NCI-H187 treated with DMSO at 0.1 percent for 48 hours (cell line): Measurements from ENCODE around the gene GRM4.
A peak's percentile ranks its signal among the peaks of the same experiment; 100 is the strongest.

Experiments
- DNase-seq: peaks from one replicate; lab custom pipeline; 2025; lab: John Stamatoyannopoulos, UW

The GRM4 gene

DNA sequence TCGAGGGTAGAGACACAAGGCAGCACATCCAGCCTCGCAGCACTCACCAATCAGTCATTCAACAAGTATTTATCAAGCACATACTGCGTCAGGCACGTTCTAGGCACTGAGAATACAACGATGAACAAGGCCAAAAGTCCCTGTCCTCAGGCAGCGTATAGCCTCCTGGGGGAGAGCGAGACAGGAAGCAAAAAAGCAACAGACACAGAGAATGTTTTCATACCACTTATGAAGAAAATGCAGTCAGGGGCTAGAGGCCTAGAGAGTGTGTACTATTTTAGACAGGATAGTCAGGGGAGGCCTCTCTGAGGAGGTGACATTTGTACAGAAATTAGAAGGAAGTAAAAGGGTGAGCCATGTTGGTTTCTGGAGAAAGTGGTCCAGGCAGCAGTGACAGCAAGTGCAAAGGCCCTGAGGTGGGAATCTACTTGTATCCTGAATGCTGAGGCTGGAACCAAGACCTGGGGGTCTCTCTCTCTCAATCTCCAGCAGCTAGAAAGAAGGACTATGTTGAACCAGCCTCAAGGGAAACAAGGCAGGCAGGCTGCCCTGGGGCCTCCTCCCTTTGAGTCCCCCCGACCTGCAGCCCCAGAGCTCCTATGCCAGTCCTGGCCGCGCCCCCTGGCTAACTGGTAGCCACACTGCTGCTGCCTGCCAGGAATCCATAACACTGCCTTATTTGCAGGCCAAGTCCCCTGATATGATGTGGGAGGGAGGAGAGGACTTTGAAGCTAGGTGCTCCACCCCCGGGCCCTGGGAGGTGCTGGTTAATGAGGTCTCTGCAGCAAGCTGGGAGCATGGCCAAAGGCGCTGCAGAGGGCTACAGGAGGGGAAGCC lies 151.2 kb downstream of the GRM4 start:
- DNase-seq = no peak

DNA sequence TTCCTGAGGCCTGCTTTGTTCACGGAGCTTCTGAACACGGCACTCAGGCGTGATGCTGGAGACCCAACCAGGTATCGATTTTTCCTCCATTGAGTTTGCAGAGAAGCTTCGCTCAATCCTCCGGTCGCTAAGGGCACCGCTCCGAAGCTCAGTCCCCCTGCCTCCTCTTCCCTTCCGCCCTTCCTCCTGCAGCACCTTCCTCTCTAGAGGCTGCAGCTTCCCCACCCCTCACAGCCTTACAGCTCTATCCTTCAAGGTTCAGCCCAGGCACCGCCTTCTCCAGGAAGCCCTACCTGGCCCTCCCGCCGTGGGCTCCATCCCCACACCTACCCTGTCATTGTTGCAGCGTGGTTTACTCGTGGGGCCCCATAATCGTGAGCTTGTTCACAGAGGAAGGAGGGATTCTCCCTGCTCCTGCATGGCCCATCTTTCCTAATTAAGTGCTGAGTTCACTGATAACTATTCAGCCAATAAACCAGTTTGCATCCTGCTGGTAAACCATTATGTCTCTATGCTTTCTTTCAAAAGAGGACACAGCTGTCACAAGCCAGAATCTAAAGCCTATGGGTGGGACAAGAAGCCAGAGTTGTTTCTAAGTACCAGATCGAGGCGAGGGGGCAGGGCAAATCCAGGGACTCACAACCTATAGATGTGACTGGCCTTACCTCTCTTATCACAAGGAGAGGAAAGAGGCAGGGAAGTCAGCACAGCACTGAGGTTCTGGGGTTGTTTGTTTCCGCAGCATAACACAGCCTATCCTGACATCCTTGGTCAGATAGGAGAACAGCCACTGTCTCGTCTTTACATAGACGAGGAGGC lies 152.0 kb downstream of the GRM4 start:
- no peak for DNase-seq

DNA sequence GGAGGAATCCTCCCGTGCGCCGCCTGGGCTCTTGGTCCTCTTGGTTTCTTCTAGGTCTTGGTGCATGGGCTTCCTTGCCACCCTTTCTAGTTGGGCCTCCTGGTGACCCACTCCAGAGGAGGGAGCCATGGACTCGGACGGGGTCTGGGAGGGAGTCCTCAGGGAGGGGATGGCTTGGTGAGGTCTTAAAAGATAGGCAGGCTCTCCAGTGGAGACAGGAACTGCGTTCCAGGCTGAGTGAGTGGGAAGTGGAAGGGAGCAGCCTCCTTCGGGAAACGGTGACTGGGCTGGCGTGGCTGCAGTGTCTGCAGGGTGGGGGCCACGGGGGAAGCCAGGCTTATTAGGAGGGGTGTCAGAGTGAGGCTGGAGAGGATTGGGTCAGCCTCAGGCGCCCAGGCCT lies 152.8 kb downstream of the GRM4 start:
- no peak for DNase-seq

DNA sequence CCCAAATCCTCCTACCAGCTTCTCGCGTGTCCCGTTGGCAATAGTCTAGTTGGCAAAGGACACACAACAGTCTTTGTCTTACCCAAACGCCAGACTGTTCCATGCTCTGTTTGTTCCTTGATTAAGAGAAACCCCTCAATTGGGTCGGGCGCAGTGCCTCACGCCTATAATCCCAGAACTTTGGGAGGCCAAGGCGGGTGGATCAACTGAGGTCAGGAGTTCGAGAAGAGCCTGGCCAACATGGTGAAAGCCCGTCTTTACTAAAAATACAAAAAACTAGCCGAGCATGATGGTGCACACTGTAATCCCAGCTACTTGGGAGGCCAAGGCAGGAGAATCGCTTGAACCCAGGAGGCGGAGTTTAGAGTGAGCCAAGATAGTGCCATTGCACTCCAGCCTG lies 153.7 kb downstream of the GRM4 start:
- no peak for DNase-seq

DNA sequence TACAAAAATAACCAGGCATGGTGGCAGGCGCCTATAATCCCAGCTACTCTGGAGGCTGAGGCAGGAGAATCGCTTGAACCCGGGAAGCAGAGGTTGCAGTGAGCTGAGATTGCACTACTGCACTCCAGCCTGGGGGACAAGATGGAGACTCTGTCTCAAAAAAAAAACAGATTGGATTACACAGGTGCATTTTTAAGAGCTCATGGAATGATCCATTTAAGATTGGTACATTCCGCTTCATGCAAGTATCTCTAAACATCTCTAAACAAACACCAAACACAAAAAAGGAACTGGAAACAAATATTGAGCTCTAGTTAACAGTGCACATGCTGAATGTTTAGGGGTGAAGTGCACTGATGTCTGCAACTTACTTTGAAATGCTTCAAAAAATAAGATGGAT lies 154.3 kb downstream of the GRM4 start:
- DNase-seq = no peak

DNA sequence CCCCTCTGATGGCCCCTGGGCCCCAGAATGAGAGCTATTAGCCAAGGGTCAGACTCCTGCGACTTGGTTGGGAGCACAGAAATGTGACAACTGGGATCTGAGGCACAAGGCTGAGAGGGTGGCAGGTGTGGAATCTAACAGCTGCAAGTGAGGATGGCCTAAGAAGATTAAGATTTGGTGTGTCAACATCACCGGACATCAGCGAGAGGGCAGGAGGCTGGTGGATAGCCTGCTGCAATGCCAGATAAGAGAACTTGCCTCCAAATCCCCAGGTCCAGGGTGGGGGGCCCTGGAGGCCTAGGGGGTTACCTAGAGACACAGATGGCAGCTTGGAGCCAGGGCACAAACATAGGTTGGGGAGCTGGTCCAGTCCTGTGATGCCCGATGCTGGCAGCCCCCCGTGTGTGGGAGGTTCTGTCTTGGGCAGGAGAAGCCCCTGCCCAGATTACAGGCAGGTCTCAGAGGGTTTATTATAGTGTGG lies 155.8 kb downstream of the GRM4 start:
- no peak for DNase-seq

DNA sequence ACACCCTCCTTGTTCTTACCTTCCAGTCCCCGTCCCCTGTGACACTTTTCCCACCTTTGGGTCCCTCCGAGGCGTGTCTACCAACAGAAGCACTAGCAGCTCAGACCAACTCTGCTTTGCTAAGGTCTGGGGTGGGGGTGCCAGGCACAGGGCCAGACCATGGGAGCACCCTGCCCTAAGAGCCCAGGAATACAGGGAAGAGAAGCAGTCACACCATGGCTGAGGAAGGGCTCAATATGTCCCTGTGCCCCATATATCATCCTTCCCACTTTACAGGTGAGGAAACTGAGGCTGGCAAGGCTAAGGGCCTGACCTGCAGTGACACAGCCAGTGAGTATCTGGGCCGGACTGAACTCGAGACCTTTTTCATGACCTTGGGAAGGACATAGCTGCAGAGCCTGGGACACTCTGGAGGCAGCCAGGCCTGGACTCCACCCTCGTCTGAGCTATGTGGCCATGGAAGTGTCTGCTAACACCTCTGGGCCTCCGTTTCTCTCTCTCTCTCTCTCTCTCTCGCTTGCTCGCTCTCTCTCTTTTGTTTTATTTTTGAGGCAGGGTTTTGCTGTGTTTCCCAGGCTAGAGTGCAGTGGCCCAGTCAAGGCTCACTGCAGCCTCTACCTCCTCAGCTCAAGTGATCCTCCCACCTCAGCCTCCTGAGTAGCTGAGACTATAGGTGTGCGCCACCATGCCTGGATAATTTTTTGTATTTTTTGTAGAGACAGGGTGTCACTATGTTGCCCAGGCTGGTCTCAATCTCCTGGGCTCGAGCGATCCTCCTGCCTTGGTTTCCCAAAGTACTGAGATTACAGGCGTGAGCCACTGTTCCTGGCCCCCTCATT lies 156.7 kb downstream of the GRM4 start:
- DNase-seq = no peak

DNA sequence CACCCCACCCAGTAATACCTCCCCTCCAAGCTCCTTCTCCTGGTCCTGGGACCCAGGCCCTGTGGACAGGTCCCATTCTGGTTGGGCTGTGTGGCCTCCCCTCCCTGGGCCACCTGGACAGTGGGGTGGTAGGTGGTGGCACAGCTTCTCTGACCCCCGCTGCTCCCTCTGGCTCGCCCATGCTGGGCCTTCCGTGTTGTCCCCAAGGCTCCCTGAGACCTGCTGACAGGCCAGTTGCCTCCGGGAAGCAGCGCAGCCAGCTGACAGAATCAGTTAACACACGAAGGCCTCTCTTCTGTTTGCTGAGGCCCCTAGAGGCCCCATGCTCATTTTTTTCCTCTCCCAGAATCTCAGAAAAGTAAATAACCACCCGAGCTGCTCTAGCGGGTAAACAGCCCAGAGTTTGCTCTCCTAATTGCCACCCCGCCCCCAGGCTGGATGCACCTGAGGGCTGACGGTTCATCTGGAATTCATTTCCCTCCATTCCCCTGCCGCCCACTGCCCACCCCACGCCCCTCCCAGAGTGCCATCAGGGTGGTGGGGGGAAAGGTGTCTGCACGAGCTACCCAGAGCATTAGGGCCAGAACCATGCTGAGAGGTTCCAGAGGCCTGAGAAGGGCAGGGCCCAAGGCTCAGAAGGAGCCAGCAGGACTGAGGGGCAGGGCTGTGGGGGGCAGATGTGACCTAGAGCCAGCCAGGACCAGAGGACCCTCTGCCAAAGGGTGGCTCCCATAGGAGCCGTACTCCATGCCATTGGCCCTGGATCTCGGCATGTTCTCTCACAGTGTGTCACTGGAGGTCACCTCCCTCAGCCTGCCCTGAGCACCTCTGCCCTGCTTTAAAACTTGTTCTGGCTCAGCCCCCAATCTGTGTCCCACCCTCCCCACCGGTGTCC lies 157.5 kb downstream of the GRM4 start:
- DNase-seq = peak; percentile 68

DNA sequence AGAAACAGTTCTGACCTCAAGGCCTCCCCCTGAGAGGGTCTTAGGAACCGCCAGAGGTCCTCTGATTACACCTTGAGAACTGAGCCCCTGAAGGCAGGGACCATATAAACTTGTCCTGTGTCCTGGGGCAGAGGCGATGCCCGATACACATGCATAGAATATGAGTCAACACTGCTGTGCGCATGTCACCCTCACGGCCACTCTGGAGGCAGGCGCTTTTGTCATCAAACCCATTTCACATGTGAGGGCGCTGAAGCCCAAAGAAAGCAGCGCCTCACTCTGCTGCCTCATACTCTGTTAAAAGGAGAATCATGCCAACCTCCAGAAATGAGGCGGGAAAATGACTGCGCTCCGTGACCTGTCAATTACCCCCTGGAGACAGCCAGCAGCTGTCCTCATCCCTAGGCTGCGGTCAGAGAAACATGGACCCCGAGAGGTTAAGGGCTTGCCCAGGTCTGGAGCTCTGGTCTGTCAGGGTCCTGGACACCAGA lies 158.3 kb downstream of the GRM4 start:
- no peak for DNase-seq

DNA sequence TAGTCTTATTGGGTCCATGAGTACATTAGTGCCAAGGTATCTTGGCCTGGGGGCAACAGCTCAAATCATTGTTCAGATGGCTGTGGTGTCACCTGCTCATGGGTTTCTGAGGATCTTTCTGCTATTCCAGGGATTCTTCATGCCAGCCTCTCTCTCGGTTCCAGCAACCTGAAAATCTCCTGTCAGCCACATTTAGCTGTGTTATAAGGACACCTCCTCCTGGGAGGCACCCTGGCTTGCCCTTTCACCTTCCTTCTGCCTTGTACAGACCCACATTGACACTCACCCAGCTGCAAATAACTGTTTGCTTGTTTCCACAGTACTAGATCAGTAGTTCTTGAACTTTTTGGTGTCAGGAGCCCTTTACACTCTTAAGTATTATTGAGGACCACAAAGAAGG lies 159.9 kb downstream of the GRM4 start:
- no peak for DNase-seq

DNA sequence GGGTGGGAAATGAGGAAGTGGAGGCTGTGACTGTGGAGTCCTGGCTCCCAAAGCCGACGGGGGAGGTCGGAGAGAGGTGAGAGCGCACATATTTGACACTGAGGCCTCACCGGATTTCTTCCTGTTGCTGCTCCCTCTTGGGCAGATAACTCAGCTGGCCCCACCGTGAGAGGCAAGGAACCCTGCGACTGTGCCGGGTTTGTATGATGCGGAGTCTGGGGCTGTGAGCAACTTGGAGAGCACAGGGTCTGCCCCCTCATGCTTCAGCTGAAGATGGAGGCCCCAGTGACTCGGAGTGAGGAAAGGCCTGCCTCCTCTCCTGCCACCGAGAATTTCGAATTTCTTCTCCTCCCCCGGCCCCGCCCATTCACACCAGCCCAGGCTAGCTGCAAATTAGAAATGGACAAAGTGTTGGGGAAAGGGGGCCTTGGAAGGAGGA lies 160.6 kb downstream of the GRM4 start:
- no peak for DNase-seq

DNA sequence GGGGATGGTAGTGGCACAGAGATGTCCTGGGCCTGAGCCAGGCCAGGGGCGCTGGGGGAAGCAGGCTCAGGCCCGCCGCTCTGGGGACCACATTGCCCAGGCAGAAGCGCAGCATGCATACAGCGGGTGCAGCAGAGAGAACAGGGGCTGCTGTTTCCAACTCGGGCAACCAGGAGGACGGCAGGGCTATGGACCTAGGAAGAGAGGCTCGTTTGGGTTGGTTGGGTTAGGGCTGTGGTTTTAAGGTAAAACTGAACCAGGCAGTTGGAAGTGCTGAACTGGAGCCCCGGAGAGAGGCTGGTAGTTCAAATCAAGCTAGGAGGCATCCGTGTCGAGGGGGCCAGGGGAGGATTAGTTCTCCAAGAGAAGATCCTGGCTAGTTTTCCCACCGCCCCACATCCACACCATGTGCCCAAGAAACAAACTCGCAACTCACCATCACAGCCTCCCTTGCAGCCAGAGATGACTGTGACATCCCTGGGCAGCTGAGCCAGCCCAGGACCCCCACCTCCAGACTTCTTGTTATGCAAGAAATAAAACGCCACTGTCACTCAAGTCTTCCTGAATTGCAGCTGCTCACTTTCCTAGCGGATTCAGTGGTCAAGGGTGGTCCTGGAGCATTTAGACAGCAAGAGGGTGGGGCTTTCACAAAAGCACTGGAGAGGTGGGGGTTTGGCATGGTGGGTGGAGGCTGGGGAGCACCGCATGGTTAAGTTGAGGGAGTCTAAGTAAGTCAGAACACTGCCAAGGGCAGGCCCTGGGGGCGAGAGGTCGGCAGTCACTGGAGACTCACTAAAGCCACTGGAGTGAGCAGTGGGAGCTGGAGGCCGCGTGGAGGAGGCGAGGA lies 161.2 kb downstream of the GRM4 start:
- no peak for DNase-seq

DNA sequence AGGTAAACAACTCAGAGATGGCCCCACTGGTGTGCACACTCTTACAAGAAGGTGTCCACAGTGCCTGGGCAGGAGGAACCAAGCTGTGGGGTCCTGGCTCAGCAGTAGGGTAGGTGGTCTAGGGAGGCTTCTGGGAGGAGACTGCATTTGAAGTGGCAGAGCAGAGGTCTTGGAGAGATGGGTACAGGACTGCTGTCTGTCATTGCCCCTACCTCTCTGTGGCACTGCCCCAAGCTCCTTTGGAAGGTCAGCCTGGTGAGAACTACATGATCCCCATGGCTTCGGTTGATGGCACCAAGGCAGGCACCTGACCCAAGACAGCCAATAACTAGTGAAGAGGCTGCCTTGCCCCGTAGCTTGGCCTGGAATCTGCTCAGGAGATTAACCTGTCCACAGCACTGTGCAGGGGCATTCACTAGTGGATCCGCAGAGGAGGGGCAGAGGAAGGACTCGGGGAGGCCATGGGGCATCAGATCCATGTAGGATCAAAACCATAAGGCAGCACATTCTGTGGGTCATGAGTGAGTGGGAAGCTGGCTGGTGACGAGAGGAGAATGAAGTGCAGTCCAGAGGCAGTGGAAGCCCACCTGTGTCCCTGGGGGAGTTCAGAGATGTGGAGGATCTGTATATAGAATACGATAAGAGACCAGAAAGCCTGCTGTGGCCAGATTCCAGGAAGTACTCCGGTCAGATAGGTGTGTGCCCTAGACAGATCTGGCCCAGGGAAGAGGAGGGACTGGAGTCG lies 162.0 kb downstream of the GRM4 start:
- no peak for DNase-seq

DNA sequence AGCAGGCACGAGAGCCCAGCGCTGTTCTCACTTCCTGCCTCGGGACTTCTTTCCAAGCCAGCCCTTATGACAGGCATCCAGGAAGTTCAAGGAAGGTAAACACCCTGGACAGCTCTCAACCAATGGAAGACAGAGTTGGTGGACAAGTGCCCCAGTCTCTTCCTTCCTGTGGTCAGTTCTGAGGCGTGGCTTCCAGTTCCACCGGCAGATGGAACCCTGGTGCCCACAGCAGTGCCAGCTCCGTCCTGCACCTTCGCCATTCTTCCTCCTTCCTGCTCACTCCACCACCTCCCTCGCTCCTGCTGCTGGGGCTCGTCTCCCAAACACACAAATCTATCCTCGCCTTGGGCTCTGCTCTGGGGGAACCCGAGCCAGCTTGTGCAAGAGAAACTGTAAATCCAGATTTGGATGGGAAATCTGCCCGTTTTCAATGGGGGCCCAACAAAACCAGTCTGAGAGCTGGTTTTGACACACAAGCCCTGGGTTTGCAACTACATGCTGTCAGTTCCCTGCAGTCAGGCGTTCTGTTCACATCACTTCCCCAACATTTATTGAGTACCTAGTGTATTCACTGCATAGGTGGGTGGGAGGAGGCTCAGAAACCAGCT lies 162.7 kb downstream of the GRM4 start:
- DNase-seq = no peak

DNA sequence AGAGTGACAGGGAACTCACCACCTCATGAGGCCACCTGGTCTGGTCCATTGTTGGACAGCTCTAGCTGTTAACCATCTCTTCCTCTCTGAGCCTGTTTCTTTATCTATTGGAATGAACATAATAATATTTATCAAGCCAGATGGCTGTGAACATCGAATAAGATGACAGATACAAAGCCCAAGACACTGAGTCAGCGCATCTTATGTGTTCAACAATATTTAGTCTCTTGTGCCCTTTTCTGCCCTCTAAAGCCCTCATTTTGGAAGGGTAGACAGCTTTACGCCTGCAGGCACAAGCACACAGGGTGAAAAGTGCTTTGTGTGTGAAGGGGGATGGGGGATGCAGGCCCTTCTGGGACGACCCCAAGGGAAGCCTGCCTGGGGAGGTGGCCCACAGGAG lies 164.0 kb downstream of the GRM4 start:
- DNase-seq = no peak

DNA sequence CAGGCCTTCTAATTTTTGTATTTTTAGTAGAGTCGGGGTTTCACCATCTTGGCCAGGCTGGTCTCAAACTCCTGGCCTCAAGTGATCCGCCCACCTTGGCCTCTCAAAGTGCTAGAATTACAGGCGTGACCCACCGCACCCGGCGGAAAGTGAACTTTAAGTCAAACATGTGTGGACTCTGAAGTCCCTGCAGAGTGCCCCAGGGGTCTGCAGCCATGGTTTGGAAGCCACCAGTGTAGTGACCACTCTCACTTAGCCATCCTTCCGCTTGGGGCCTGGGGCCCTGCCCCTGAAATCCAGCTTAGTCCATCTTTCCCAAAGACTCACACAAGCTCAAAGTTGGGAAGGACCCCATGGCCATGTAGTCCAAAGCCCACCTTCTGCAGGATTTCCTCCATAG lies 164.5 kb downstream of the GRM4 start:
- no peak for DNase-seq

DNA sequence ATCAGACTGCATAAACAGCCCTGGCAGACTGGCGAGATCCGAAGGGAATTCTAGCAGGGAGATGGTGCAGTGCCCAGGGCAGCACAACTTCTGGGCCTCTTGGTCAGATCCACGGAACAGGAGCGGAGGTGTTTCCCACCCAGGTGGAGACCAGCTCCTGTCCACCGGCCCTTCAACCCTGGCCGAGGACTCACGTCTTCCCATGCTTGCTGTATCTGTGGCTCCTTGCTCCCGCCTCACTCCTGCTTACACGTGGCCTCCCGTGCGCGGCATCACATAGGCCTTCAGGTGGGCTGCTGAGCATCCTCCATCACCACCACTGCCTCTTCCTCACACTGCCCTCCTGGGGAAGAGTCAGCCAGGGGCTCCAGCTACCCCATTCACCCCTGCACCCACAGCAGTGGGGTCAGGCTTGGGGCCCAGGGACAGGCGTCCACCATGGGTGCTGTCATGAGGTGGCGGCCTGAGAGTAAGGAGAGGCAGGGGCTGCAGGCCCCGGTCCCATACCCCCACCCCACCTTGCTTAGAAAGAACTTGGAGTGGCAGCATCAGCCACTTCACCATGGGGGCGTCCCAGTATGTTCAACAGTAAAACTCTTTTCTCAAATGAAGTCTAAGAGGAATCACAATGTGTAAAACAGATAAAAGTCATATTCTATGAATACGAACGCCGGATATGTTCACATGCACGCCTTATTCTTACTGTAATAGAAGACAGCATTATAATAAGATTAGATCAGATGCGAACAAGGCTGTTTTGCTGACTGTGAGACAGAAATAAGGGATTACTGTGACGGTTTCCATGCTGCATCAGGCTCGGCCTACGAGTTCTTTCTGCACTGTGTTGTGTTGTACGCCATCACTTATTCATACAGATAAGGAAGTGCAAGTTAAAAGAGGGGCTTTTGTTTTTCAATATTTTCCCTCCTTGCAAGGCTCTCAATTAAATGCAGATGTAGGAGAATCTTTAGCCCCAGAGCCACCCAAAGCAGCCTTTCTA lies 165.4 kb downstream of the GRM4 start:
- DNase-seq = no peak

DNA sequence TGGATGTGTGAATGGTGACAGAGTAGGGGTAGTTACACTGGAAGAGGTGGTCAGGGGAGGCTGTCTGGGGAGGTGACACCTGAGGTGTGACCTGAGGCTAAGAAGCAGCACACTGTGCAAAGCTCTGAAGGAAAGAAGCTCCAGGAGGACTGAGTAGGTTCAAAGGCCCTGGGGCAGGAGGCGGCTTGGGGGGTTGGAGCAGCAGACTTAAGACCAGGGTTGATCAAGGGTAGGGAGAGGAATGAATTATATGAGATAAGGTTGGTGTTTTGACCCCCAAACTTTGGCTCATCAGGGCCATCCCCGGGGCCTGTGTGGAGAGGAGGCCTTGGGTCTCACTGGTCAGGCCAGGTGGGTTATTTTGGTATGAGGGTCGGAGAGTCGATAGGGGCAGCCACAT lies 166.1 kb downstream of the GRM4 start:
- DNase-seq = no peak
